H1 (cell line): ENCODE data around the gene CD300LB. TPM values are rescaled to one million over a fixed set of nuclear protein-coding genes. Genes with fewer than 3 reads are reported as not detected.

Source experiments
- BCL11A ChIP-seq, 2 experiments: IDR thresholded peaks; one replicate each; pipeline ENCODE4 v1.6.1; 2011; ENCODE audit warnings: low read depth in 2 of 2, low read length in 2 of 2, mild to moderate bottlenecking in 2 of 2
- CHD1 ChIP-seq: IDR thresholded peaks from 2 replicates; pipeline ENCODE4 v1.6.1; 2012; ENCODE audit warnings: low read depth, low read length, improper control_type of control experiment
- CHD7 ChIP-seq: fragments of 300-600 bp; sonication (generic); IDR thresholded peaks from 2 replicates; pipeline ENCODE4 v1.7.1; 2012; ENCODE audit warnings: low read length, moderate library complexity, mild to moderate bottlenecking, inconsistent platforms; ENCODE audit not compliant: insufficient replicate concordance
- MAX ChIP-seq: IDR thresholded peaks from 2 replicates; pipeline ENCODE4 v1.6.1; 2012; ENCODE audit warnings: inconsistent platforms
- NANOG ChIP-seq: IDR thresholded peaks from 2 replicates; pipeline ENCODE4 v1.6.1; 2011; ENCODE audit warnings: low read length, low read depth, mild to moderate bottlenecking, inconsistent platforms; ENCODE audit not compliant: insufficient read depth, poor library complexity, severe bottlenecking
- NRF1 ChIP-seq: IDR thresholded peaks from 2 replicates; pipeline ENCODE4 v1.6.1; 2011; ENCODE audit warnings: mild to moderate bottlenecking, low read depth, low read length, improper control_type of control experiment
- SAP30 ChIP-seq: fragments of 300-600 bp; sonication (generic); IDR thresholded peaks from 2 replicates; pipeline ENCODE4 v1.7.1; 2012; ENCODE audit warnings: low read length, moderate library complexity, mild to moderate bottlenecking, inconsistent platforms; ENCODE audit not compliant: insufficient read depth, insufficient replicate concordance
- SIRT6 ChIP-seq: IDR thresholded peaks from one replicate; pipeline ENCODE4 v1.7.1; 2012; ENCODE audit warnings: low read length, inconsistent platforms
- polyA plus RNA-seq, 7 experiments: library from polyadenylated mRNA; depleted of rRNA in 3 of 7; stranded (reverse) in 5 of 7; unstranded in 2 of 7; fragments of >200 nt in 5 of 7; fragments of 200-250 nt in 2 of 7; gene quantifications; 1 replicate in 5 of 7; 2 replicates in 1 of 7; 4 replicates in 1 of 7; pipeline versions ENCODE4 v1.2.1 to v1.2.3, GENCODE V29; 2011 to 2013; ENCODE audit warnings: missing spikeins in 2 of 7, mixed read lengths in 2 of 7
- total RNA-seq: library from RNA; stranded (reverse); fragmentation: NEBNext Ultra II Directional; extraction: Animal tissue kit (Norgen Biotek cat#: 25700); gene quantifications from 2 replicates; pipeline ENCODE4 v1.2.1, GENCODE V29; 2021

CD300LB gene
- total and polyA plus RNA-seq, 2 of the 8 experiments (the other 6 are each of a cell fraction or from before 2014, with no cell fraction given): not detected

DNA sequence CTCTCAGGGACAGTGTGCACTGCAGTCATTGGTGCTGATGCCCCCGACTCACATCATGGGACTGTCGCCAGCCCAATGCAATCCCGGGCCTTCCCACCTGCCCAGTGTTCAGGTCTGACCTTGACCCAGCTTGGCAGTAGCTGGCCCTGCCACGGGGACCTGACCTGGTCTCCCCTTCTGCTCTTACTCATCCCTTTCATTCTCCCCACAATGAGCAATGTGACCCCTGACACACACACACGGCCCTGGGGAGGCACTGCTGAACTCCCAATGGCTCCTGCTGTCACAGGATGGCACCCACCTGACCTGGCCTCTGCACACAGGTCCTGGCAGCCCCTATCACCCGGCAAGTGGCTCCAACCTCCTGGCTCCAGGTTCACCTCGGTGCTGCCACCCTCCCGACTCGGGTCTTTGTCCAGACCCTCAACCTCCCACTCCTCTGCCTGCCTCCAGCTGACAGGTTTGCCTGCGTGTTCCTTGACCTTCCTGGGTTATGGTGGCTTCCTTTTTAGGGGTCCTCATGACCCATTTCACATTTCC, 8.1 kb upstream of the CD300LB start (continued):
- TF ChIP-seq CHD7 (no peak), MAX (no peak), CHD1 (no peak), BCL11A (IDR thresholded peaks at IDR 0.05; ENCODE audit: low read depth in 2 of 2, low read length in 2 of 2) (no peak), SAP30 (no peak), NANOG (no peak), SIRT6 (no peak), NRF1 (no peak)
